ENCODE measurements around the gene BCAM. TPM values are rescaled to one million over a fixed set of nuclear protein-coding genes. Genes with fewer than 3 reads are reported as not detected.
"Not testable (repeated sequence)": the region's sequence is repeated elsewhere in the genome, so short reads cannot be mapped to it uniquely, and the experiment has no call there.

The BCAM gene, protein sequence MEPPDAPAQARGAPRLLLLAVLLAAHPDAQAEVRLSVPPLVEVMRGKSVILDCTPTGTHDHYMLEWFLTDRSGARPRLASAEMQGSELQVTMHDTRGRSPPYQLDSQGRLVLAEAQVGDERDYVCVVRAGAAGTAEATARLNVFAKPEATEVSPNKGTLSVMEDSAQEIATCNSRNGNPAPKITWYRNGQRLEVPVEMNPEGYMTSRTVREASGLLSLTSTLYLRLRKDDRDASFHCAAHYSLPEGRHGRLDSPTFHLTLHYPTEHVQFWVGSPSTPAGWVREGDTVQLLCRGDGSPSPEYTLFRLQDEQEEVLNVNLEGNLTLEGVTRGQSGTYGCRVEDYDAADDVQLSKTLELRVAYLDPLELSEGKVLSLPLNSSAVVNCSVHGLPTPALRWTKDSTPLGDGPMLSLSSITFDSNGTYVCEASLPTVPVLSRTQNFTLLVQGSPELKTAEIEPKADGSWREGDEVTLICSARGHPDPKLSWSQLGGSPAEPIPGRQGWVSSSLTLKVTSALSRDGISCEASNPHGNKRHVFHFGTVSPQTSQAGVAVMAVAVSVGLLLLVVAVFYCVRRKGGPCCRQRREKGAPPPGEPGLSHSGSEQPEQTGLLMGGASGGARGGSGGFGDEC
- total RNA-seq (2014; rRNA removed; shearing (Covaris generic)) = 2.0 and 3.9 TPM in 2 replicates
- 2.6 and 4.3 TPM in 2 replicates for polyA plus RNA-seq (2015; cell fraction: cytosol; rRNA removed)
- 2.8 and 9.1 TPM in 2 replicates for polyA plus RNA-seq (2015; cell fraction: nucleus; rRNA removed)

DNA sequence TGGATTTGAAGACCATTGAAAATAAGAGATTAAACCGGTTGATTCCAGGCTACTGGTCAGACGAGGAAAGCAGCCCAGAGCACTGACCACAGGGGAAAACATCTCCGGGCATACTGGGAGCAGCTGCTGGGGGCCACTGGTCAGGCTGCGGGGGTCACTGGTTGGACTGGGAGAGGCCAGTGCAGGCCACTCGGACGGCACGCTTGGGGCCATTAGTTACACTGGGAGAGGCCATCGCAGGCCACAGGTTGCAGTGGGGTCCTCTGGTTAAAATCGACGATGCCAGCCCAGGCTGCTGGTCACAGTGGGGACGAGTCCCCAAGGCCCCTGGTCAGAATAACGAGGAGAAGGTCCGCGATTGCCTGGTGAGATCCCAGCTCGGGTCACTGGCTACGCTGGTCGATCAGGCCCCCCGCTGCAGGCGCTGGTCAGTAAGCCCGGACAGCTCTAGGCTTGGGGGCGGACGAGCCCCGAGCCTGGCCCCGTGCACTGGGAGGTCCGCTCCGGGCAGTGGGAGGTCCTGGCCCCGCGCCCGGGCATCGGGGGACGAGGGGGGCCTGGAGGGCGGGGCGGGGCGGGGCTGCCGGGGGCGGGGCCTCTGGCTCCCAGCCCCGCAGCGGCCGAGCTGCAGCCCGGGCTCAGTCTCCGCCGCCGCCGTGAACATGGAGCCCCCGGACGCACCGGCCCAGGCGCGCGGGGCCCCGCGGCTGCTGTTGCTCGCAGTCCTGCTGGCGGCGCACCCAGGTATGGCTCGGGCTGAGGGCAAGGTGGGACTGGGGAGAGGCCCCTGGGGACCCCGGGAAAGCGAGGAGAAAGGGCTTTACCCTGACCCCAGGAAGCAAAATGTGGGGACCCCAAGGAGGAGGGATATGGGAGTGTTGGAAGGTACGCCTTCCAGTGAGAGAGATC is at the start of gene BCAM:
BCAM (plus strand) TSS at position 641 of the 909 bp plus-strand sequence; CDS start at position 663, 22 bp downstream.
- no peak for DNase-seq (ENCODE audit: low read depth)

DNA sequence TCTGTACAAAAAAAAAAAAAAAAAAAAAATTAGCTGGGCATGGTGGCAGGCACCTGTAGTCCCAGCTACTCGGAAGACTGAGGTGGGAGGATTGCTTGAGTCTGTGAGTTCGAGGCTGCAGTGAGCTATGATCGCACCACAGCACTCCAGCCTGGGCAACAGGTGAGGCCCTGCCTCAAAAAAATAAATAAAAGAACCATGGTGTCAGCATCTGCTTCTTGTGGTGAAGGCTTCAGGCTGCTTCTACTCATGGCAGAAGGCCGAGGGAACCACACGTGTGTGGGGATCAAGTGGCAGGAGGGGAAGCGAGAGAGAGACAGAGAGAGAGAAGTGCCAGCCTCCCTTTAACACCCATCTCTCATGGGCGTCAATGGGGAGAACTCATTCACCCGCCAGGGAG is 46.9 kb upstream of the BCAM start:
- no peak for DNase-seq (ENCODE audit: low read depth)

DNA sequence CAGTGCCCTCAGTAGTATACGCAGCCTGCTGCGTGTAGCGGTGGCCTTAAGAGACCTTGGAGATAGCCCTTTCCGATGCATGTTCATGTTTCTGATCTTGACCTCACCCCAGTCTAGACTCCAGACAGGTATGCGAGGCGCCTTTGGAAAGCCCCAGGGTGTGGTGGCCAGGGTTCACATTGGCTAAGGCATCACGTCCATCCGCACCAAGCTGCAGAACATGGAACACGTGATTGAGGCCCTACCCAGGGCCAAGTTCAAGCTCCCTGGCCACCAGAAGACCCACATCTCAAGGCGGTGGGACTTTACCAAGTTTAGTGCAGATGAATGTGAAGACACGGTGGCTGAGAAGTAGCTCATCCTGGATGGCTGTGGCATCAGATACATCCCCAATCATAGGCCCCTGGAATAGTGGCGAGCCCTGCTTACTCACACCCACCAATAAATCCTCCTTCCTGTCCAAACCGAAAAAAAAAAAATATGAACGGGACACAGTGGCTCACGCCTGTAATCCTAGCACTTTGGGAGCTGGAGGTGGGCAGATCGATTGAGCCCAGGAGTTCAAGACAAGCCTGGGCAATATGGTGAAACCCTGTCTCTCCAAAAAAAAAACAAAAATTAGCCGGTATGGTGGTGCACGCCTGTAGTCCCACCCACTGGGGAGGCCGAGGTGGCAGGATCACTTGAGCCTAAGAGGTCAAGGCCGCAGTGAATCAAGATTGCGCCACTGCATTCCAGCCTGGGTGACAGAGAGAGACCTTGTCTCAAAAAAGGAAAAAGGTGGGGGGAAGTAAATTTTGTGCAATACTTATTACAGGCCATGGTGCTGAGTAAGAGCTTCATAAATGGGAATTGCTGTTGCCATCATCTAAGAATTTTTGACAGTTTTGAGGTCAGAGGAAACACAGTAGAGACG is 43.6 kb upstream of the BCAM start:
- DNase-seq (ENCODE audit: low read depth) = peak; percentile 35

DNA sequence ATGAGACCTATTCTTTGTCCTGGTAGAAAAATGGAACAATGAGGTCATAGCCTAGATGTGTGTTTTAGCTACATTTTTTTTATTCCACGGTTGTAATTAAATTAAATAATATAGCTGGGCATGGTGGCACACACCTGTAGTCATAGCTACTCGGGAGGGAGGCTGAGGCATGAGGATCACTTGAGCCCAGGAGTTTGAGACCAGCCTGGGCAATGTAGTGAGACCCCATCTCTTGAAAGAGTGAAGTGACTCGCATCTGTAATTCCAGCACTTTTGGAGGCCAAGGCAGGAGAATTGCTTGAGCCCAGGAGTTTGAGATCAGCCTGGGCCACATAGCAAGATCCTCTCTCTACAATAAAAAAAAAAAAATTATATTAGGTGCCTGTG is 43.0 kb upstream of the BCAM start:
- no peak for DNase-seq (ENCODE audit: low read depth)

DNA sequence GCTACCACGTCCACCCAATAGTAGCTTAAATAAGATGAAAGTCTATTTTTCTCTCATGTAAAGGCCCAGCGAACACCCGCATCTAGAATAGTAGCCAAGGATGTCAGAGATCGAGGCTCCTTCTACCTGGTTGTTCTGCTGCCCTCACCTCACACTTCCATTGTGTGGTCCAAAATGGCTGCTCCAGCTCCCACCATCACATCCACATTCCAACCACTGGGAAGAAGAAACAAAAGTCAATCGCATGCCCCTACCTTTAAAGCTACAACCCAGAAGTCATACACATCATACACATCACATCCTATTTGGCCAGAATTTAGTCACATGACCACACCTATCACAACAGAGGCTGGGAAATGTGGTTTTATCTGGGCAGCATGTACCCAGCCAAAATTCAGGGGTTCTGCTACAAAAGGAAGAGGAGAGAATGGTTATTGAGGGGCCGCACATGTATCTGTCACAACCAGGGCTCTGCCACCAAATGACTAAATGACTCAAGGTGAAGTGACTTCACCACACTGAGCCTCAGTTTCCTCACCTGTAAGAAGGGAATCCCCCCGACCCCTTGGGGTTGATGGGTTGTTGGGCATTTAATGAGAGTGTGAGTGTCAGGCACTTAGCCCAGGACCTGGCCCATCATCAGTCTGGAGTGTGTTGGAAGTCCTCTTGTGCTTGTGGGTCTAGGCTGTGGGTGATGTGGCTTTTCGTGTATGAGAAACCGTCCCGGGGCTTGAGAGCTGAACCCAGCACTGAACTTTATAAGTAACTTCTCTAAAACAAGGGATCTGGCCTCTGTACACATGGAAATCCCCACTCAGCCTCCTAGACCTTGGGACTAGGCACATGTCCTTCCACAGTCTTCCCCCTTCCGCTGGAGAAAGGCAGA is 41.4 kb upstream of the BCAM start:
- no peak for DNase-seq (ENCODE audit: low read depth)

DNA sequence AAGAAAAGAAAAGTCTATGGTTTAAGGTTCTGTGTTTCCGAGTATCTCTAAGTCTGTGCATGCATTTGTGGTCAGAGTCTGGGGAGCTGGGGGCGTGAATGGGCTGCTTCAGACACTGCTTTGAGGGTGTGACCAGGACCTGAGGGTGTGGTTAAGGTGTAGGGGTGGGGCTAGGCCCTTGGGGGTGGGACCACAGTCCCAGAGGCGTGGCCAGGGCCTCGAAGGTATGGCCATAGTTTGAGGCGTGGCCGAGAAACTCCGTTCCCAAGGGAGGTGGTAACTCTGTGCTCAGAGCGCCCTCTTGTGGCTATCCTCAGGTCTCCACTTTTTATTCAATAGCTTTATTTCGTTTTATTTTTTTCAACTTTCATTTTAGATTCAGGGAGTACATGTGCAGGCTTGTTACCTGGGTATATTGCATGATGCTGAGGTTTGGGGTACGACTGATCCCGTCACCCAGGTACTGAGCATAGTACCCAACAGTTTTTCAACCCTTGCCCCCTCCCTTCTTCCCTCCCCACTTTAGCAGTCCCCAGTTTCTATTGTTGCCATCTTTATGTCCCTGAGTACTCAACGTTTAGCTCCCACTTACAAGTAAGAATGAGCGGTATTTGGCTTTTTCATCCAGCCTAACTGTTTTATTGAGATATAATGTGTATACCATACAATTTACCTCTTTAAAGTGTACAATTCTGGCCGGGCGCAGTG is 38.2 kb upstream of the BCAM start:
- peak; percentile 83 for DNase-seq (ENCODE audit: low read depth)

DNA sequence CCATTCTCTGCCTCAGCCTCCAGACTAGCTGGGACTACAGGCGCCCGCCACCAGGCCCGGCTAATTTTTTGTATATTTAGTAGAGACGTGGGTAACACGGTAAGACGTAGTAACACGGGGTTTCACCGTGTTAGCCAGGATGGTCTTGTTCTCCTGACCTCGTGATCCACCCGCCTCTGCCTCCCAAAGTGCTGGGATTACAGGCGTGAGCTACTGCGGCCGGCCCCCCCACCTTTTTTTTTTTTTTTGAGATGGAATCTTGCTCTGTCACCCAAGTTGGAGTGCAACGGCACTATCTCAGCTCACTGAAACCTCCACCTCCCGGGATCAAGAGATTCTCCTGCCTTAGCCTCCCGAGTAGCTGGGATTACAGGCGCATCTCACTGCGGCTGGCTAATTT is 36.8 kb upstream of the BCAM start:
- DNase-seq (ENCODE audit: low read depth) = not testable (repeated sequence)

DNA sequence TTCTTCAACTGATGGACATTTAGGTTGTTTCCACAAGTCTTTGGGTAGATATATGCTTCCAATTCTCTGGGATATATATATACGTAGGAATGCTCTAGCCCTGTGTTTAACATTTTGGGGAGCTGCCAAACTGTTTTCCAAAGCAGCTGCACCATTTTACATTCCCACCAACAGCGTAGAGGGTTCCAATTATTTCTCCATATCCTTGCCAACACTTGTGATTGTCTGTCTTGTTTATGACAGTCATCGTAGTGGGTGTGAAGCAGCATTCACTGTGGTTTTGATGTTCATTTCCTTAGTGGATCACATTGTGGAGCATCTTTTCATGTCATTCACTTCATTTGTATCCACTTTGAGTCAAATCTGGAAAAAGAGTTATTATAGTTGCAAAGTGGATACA is 35.9 kb upstream of the BCAM start:
- DNase-seq (ENCODE audit: low read depth) = no peak

DNA sequence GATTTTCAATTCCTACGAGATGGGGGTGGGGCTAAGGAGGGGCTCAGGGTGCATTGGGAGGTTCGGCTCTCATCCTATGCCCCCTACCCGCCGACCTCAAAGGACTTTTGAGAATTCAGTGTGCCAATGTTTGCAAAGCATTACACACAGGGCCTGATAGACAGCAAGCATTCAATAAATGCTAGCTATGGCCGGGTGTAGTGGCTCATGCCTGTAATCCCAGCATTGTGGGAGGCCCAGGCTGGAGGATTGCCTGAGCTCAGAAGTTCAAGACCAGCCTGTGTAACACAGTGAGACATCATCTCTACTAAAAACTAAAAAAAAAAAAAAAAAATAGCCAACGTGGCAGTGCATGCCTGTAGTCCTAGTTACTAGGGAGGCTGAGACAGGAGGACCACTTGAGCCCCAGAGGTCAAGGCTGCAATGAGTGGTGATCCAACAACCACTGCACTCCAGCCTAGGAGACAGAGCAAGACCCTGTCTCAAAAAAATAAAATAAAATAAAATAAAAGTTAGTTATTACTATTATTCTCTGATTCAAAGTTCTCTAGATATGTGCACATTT is 33.1 kb upstream of the BCAM start:
- no peak for DNase-seq (ENCODE audit: low read depth)

DNA sequence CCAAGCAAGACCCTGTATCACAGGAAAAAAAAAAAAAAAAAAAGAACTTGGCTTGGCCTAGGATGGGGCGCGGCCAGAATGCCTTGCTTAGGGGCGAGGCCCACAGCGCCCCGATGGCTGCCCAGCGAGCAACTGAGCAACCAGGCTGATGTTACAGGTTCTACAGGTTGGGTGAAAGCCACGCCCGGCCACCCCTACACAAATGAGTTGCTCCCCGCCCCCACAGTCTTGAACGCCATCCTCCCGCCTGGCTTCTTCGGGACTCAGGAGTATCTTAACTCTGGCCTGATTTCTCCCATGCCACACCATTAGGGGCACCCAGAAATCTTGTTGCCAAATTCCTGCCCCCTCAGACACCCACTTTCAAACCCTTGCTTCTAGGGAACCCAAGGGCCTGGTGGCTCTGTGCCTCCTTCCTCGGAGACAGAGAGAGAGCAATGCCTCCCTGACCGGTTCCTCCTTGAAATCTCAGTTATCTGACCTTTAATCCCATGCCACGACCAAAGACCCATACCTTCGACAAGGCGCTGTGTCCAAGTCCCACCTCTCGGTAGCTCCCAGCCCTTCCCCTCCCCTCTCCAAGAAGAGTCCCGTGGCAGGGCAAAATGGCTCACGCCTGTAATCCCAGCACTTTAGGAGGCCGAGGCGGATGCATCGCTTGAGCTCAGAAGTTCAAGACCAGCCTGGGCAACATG is 32.4 kb upstream of the BCAM start:
- no peak for DNase-seq (ENCODE audit: low read depth)

DNA sequence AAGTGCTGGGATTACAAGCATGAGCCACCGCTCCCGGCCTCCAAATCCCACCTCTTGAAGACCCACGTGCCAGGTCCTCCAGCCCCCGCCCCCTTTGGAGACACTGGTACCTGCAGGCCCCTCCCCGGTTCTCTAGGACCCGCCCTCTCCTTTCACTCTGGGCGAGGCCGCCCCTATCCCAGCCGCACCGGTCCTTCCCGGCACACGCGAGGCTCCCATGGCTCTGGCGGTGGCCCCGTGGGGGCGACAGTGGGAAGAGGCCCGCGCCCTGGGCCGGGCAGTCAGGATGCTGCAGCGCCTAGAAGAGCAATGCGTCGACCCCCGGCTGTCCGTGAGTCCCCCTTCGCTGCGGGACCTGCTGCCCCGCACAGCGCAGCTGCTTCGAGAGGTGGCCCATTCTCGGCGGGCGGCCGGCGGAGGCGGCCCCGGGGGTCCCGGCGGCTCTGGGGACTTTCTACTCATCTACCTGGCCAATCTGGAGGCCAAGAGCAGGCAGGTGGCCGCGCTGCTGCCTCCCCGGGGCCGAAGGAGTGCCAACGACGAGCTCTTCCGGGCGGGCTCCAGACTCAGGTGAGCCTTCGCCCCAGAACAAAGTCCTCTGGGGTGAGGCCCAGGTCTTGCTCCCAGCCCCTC is 31.1 kb upstream of the BCAM start, which contains the start of gene CBLC:
CBLC (plus strand) TSS at position 176 of the 633 bp plus-strand sequence; CDS start at position 218, 42 bp downstream.
- no peak for DNase-seq (ENCODE audit: low read depth)

DNA sequence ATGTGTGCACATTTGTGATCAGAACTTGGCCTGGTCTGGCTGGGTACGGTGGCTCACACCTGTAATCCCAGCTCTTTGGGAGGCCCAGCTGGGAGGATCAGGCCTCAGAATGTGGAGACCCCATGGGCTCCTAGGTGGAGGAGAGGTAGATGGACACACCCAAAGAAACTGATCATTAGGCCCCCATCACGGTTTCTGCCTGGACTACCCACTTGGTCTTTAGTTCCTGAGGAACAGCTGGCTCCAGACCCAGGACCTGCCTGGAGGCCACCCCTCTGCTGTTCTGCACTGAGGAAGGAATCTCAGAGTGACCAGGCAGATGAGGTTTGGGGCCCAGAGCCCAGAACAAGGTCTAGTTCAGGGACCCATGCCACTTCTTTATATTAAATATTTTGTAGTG is 29.8 kb upstream of the BCAM start:
- DNase-seq (ENCODE audit: low read depth) = no peak

DNA sequence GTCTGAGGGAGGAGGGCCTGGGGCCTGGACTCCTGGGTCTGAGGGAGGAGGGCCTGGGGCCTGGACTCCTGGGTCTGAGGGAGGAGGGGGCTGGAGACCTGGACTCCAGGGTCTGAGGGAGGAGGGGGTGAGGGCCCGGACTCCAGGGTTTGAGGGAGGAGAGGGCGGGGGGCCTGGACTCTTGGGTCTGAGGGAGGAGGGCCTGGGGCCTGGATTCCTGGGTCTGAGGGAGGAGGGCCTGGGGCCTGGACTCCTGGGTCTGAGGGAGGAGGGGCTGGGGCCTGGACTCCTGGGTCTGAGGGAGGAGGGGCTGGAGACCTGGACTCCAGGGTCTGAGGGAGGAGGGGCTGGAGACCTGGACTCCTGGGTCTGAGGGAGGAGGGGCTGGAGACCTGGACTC is 27.2 kb upstream of the BCAM start:
- not testable (repeated sequence) for DNase-seq (ENCODE audit: low read depth)

DNA sequence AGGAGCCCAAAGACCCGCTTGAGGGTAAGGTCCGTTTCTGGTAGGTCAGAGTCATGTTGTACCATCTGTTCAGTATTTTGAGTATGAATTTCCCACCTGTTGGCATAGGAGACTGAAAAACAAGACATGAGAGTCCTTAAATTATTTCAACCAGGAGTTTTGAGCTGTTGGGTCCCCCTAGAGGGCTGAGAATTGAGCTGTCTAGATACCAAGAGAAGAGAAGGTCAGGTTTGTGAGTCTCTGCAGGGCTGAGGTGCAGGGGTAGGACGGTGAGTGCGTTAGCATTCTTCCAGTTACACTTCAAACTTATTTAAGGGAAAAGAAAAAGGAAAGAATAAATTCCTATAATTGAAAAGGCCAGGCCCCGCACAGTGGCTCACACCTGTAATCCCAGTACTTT is 26.2 kb upstream of the BCAM start:
- no peak for DNase-seq (ENCODE audit: low read depth)

DNA sequence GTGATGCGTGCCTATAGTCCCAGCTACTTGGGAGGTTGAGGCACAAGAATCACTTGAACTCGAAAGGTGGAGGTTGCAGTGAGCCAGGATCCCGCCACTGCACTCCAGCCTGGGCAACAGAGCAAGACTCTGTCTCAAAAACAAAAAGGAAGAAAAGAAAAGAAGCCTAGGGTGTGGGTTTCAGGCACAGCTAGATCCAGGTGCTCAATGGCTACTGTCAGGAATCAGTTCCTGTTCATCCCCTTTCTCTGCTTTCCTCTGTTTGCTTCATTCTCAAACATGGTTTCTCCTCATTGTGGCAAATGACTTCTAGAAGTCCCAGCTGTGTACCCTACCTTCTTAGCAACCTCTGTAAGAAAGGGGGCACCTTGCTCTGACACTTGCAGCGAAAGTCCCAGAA is 25.4 kb upstream of the BCAM start:
- DNase-seq (ENCODE audit: low read depth) = no peak

DNA sequence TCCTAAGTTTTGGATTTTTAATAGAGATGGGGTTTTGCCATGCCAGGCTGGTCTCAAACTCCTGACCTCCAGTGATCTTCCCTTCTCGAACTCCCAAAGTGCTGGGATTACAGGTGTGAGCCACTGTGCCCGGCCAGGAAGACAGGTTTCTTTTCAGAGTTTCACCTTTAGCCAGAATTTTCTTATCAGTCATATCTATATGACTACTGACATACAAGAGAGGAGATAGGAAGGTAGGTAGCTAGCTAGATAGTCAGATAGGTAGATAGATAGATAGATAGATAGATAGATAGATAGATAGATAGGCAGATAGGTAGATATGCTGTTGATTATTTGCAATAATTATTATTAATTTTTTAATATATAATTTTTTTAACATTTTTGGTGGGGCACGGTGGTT is 23.6 kb upstream of the BCAM start:
- no peak for DNase-seq (ENCODE audit: low read depth)

DNA sequence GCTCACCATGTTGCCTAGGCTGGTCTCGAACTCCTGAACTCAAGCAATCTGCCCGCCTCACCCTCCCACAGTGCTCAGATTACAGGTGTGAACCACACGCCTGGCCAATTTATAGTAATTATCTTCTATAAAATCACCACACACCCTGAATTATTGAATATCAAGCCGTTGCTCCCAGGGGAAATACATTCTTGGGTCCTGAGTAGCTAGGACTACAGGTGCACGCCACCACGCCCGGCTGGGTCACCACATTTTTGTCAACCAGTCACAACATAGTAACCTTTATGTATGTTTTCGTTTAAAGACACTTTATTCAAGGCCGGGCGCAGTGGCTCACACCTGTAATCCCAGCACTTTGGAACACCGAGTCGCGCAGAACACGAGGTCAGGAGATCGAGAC is 22.9 kb upstream of the BCAM start:
- DNase-seq (ENCODE audit: low read depth) = no peak

All from HT1080 (cell line).